HG03565 (cell line): ENCODE data around the gene CEP85.
A peak's percentile ranks its signal among the peaks of the same experiment; 100 is the strongest.

ENCODE experiments used
- ATAC-seq: cut with Tn5 transposase; IDR thresholded peaks from one replicate; pipeline ENCODE4 v1.9.1; 2021; ENCODE audit warnings: mild to moderate bottlenecking, moderate library complexity; ENCODE audit not compliant: unreplicated experiment

Gene CEP85

DNA sequence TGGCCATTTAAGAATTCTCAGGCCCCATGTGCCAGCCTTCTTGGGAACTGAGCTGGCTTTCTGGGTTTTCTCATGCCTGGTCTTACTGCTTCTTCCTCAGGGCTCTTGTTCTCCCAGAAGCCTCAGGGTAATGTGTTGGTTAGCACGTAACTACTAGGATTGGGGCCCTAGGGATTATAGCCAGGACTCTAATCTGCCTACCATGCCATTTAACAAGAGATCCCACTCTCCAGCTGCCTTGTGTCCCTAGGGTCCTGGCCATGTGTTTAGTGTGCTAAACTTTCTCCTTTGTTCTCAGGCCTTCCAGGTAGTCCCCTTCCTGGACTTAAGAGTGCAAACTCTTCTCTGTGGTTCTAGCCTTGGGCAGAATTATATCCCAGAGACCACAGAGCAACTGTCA lies 43.7 kb downstream of the CEP85 start:
- ATAC-seq = no peak

DNA sequence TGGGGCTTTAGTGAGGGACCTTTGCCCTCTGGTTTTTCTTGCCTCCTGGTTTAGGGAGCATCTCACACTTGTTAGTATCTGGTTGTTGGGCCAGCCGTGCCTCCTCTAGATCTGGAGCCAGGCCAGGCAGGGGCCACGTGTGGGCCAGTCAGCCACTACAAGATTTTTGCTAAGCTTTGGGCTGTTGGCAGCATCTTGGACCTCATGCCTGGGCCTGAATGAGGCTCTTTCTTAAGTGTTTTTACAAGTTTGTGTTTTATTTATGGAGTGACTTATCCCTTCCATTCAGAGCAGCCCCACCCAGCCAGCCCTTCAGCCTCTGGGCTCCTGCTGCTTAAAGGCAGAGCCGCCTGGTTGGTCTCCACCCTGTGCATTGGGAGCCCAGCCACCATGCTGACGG lies 44.3 kb downstream of the CEP85 start:
- no peak for ATAC-seq

DNA sequence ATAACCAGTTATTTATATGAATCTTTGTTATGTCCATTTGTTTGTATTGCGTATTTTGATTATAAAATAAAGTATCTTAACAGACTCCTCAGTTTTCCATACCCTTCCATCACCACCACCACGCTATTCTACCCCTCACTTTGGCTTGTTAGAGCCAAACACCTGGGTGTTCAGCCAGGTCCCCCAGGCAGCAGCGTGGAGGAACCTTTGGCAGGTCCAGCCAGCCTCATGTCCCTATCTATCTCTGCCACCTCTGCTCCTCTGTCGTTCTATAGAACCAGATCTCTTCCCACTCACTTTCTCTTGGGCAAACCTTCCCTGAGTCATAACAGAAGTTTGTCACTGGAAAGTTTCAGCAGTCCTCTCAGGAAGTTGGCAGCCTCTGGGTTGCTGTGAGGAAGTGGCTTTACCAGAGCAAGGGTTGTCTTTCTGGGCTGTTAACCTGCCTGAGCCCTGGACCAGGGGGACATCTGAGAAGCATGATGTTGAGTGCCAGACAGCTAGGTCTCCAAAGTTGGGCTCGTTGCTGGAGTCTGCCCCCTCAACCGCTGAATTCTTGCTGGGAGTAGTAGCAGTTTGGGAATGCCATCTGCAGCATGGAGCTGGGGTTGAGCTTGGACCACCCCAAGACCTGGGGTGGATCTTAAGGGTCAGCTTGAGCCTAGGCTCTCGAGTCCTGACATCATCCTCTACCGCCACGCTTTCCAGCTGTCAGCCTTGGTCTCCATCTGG lies 44.9 kb downstream of the CEP85 start:
- ATAC-seq = no peak

DNA sequence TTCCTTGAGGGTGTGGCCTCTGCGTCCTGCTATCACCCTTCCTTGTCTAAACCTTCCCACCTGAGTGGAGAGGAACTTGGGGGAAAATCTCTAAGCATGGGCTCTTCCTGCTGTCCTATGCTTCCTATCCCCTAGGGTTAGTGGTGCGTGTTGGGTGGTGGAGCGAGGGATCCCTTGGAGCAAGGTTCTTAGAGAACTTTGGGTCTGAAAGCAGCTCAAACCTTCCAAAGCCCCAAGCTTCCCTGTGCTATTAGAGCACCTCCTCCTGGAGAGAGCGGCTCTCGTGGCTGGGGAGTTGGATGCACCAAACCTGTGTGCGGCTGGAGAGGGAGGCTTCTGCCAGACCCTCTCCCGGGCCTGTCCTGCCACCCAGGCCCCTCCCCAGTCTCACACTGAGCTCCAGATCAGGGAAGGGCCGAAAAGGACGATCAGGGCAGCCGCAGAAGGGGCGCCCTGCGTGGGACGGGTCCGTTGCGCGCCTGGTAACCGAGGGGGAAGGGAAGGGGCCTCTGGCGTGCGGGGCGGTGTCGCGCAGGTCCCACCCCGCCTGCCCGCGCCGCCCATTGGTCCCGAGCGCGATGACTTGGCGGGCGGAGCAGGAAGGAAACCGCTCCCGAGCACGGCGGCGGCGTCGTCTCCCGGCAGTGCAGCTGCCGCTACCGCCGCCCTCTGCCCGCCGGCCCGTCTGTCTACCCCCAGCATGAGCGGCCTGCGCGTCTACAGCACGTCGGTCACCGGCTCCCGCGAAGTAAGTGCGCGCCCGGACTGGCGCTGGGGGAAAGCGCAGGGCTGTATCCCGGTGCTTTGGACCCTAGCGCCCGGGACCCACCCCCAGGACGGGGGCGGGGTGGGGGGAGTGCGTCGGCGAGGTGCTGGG lies 45.7 kb downstream of the CEP85 start, which contains the start of gene SH3BGRL3:
TSS of gene SH3BGRL3 (plus strand) at position 631 of the 877 bp plus-strand sequence. CDS start at position 701, 70 bp downstream.
- ATAC-seq = no peak

DNA sequence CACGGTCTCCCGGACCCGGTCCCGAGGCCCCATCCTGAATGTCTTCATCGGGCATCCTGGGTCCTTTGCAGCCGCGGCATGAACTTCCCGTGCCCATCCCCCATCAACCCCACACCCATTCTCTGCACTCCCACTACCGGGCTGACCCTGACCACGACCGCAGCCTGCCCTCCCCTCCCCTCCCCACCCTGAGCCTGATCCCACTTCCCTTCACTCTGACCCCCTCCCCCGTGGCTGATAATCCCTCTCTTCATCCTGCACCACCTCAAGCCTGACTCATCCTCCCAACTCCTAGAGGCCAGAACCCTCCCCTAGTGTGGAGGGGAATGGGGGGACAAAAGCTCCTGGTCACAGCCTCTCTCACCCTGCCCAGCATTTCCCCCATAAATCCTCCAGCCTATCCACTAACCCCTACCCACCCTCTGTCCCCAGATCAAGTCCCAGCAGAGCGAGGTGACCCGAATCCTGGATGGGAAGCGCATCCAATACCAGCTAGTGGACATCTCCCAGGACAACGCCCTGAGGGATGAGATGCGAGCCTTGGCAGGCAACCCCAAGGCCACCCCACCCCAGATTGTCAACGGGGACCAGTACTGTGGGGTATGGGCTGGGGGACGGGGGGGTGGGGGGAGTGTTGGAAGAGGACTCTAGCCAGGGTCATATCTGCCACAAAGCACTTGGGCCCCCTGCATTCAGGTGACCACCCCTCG lies 46.5 kb downstream of the CEP85 start:
- no peak for ATAC-seq

DNA sequence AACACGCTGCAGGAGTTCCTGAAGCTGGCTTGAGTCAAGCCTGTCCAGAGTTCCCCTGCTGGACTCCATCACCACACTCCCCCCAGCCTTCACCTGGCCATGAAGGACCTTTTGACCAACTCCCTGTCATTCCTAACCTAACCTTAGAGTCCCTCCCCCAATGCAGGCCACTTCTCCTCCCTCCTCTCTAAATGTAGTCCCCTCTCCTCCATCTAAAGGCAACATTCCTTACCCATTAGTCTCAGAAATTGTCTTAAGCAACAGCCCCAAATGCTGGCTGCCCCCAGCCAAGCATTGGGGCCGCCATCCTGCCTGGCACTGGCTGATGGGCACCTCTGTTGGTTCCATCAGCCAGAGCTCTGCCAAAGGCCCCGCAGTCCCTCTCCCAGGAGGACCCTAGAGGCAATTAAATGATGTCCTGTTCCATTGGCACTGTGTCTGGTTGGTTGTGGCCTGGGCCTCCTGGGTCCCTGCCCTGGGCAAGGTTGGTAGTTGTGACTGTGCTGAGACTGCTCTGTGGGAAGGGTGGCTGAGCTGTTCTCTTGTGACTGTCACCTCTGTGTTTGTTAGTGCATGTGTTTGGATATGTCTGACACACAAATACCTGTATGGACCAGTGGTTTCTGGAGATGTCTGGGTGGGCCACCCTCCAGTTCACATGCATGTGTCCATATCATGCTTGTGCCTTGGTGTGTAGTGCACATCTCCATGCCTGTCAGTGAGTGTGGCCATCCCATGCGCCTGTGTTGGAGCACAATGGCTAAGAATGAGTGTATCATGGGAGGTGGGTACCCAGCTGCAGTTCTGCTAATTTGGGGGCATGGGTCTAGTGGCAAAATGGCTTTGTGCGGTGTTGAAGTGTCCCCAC lies 47.3 kb downstream of the CEP85 start:
- ATAC-seq = no peak

DNA sequence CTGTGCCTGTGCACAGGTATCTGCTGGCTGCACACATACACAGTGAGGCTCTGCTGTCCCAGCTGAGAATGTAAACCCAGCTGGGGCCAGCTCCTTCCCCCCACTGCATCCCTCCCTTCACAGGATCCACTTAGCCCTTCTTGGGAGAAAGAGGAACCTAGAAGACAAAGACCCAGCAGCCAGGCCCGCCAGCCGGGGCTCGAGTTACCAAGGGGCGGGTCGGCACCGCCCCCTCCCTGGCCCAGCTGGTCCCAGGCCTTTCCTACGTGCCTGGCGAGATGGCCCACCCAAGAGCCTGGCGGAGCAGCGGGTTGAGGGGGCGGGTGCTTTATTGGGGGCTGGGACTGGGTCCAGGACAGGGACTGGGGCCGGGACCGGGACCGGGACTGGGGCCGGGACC lies 48.0 kb downstream of the CEP85 start:
- no peak for ATAC-seq

DNA sequence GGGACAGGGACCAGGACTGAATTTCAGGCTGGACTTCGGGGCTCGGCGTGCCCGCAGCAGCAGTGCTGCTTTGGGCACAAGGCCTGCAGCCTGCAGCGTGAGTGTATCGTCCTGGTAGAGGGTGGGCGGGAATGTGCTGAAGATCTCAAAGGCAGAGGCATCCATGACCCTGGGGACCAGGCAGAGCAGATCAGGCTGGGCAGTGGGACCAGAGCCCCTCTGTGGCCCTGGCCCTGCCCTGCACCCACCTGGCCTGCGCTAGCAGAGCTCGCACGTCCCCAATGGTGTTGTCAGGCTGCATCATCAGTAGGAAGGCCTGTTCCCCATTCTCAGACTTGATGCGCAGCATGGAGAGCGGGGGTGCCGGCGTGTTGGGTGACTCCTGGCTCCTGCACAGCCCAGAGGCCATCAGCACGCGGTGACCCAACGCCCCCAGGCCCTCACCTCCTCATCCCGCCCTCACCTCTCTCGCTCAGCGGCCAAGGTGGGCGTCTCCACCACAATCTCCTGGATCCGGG lies 48.5 kb downstream of the CEP85 start:
- no peak for ATAC-seq

DNA sequence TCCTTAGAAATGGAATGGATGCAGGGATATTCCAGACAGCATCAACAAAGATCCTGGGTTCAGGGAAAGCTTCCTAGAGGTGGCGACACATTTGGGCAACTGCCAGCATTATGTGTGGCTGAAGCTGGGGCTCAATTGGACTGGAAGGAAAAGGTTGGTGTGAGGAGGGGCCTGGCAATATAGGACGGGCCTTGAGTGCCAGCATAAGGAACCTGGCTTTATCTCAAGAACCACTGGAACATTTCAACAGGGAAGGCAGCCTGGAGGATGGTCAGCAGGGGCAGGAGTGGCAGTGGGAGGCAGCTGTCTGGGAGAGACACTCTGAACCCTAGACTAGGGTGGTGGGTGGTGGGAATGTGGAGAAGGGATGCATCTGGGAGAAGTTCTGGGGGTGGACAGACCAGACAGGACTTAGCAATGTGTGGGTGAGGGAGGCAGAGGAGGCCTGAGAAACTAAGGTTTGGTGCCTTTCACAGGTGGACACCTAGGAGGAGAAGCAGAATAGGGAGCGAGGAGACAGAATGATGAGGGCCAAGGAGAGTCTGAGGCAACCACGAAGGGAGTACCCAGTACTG lies 49.4 kb downstream of the CEP85 start:
- ATAC-seq = no peak

DNA sequence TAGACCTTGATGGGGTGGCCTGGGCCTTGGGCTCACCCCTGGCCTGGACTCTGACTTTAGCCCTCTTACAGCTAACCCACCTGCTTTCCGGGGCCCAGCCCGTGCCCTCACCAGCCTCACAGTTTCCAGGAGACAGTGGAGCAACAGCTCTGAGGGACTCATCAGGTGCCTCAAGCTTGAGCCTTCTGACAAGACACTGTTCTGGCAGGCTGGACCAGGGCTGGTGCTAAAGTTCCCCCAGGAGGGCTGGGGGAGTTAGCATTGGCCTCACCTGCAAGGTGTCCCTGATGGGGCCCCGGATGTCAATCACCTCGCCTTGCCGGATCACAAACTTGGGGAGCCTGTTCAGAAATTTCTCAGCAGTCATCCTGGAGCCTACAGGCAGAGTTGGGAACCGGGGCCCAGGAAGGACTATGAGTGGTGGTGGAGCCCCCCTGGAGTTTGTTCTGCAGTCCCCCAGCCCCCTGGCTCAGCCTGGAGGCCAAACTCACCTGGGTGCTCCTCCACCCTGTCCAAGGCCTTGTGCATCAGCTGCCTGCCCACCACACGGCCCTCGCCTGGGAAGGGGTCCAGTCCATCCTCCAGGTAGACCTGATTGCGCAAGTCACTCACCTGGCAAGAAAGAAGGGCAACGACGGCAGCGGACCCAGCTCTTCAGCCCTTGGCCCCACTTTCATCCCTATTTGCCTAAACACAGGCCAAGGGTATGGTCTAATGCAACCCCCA lies 50.0 kb downstream of the CEP85 start:
- ATAC-seq = no peak

DNA sequence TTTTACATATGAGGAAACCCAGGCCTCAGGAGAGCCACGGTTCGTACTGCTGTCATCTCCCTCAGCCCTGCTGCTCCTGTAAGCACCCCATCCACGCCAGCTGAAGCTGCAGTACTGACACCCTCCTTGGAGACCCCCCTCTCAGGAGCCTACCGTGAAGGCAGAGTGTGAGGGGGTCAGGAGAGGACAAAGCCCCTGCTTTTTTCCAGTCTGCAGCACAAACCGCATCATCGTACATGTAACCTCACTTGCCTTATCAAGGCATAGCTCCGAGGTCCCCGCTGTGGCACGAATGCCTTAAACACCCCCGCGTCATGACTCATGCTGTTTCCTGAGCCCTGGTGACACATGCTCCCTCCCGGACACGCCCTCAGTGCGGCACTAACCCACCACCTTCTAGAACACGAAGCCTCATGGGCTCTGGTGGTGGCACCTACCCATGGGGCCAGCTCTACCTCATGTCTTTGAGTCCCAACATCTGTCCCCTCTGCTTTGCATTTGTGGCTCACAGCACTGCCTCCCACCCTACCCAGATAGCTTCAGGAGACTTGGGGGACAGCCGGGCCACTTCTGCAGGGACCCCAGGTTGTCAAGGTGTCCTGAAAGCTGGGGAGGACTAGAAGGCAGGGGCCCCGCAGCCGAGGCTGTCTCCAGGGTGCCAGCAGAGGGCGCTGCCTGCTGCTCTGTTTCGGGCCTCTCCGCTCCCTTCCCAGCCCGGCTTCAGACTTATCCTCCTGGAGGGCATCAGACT lies 50.8 kb downstream of the CEP85 start:
- ATAC-seq = peak; percentile 35

DNA sequence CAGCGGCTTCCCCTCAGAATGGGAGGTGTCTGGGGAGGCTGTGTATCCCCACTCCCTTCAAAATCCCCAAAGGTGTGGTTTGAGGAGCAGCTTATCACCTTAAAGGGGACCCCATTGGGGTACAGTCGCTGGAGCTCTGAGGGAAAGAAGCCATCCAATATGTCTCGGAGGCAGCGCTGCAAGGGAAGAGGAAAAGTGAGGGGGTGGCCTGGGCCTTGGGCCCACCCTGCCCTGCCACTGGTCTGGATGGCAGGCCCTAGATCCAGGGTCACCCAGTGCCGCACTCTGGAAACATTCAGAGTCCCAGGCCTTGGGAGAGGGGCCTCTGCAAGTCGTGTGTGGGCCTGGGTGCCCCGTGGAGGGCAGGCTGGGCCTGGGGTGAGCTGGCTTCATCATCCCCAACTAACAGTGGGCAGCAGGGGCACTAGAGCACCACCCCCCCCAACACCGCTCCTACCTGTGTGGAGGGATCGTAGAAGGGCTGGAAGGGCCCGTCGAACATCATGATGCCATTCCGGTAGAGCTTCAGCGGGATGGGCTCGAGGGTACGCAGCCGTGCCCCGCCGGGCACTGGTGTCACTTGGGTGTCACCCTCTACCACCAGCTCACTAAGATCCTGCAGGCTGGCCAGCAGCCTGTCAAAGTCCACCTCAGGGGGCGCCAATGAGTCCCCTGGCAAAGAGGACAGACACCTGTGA lies 51.5 kb downstream of the CEP85 start:
- ATAC-seq = no peak

DNA sequence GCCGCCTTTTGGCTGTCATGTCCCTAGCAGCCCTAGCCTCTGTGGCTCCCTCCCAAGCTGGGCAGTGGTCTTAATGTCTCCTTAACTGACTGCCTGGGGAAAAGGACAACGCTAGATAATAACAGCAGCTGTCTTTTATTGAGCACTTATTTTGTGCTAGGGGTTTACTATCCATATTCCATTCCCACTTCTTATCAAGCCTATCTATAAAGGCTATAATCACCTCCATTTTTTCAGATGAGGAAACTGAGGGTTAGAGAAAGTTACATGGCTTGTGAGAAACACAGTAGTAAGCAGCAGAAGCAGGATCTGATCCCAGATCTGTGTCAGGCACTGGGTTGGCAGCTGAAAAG lies 52.0 kb downstream of the CEP85 start:
- no peak for ATAC-seq

DNA sequence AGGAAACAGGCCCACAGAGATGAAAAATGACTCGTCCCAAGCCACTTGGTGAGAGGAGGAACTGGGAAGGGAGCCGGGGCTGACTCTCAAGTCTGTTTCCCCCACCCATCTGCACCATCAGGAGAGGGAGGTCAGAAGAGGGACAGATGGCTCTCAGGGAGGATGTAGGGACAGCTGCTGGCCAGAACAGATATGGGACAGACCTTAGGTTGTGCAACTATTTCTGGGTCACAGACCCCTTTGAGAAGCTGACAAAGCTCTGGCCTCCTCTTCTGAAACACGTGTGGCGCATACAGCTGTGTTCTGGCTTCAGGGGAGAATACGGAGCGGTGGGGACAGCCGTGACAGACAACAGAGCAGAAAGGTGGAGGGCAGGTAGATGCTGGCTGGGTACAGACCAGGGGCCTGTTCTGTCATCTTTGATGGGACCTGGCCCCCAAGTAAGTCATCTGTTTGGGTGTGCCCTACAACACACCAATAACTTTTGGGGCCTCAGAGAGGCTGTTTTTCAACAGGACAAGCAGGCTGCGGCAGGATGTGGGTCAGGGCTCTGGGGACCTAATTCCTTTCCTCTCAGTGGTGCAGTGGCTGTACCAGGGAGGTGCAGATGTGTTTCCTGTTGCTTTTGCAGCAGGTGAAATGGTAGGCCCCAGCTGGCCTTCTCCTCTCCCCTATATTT lies 53.2 kb downstream of the CEP85 start:
- ATAC-seq = no peak

DNA sequence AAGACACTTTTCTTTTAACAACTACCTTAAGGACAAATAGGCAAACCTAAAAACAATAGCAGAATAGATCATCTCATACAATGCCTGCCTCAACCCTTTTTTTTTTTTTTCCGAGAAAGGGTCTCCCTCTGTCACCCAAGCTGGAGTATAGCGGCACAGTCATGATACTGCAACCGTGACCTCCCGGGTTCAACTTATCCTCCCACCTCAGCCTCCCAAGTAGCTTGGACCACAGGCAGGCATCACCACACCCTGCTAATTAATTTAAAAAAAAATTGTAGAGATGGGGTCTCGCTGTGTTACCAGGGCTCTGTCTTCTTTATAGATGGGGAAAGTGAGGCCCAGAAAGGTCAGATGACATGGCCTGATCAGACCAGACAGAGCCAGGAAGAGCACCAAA lies 53.8 kb downstream of the CEP85 start:
- no peak for ATAC-seq

DNA sequence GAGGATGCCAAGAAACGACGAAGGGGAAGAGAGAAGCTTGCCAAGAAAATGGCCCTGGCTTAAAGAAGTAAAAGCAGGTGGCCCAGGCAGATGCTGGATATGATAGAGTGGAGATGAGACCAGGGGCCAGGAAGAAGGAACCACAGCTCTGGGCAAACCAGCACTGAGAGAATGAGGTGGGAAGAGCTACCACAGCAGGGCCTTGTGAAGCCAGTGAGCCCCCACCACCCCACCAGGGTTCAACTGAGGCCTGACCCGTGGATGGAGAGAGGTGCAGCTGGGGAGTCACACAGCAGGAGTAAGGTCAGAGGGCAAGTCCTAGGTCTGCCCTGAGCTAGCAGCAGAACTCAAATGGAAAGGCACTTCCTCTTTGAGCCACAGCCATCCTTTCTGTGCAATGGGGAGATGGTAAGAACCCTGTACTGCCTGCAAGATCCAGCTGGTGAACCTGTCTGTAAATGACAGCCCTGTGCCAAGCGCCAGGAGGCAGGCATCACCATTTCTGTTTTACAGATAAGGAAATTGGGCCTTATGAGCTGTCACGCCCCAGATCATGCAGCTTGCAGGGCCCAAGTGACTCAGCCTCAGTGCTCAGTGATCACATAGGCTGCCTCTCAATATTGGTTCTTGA lies 54.4 kb downstream of the CEP85 start:
- no peak for ATAC-seq
